Measurements from ENCODE around the gene FCN1. TPM values are rescaled to one million over a fixed set of nuclear protein-coding genes. Genes with fewer than 3 reads are reported as not detected.

Gene FCN1
- total RNA-seq, 1 donor from 2014 or later = not detected

GRCh38 chr9:134965411-134965810 lies 47.7 kb upstream of the FCN1 start:
- Mint-ChIP-seq H3K4me1 (ENCODE audit: unreplicated experiment) (no peaks in the 10 kb centered on the region), H3K27ac (ENCODE audit: unreplicated experiment) (no peak overlapping the region), H3K4me3 (ENCODE audit: unreplicated experiment) (no peak overlapping the region), H3K36me3 (ENCODE audit: low read depth, unreplicated experiment) (no peaks in the 10 kb centered on the region), H3K27me3 (ENCODE audit: unreplicated experiment) (peaks cover 4% of the 10 kb centered on the region), H3K9me3 (ENCODE audit: unreplicated experiment) (no peaks in the 10 kb centered on the region)
- no peak for TF ChIP-seq CTCF (IDR thresholded peaks at IDR 0.05; ENCODE audit: unreplicated experiment)
- DNase-seq (ENCODE audit: low spot score) = no peak

- DNase-seq (ENCODE audit: low spot score) = no peak
- Mint-ChIP-seq H3K27ac (ENCODE audit: unreplicated experiment) (no peak overlapping the region), H3K4me1 (ENCODE audit: unreplicated experiment) (no peaks in the 10 kb centered on the region), H3K4me3 (ENCODE audit: unreplicated experiment) (no peak overlapping the region), H3K36me3 (ENCODE audit: low read depth, unreplicated experiment) (no peaks in the 10 kb centered on the region), H3K9me3 (ENCODE audit: unreplicated experiment) (no peaks in the 10 kb centered on the region), H3K27me3 (ENCODE audit: unreplicated experiment) (peaks cover 2% of the 10 kb centered on the region)
- TF ChIP-seq CTCF (IDR thresholded peaks at IDR 0.05; ENCODE audit: unreplicated experiment) = no peak
These were observed 46.8 kb upstream of the FCN1 start for GRCh38 chr9:134964271-134965055.

- Mint-ChIP-seq H3K4me1 (ENCODE audit: unreplicated experiment) (no peaks in the 10 kb centered on the region), H3K9me3 (ENCODE audit: unreplicated experiment) (no peaks in the 10 kb centered on the region), H3K27me3 (ENCODE audit: unreplicated experiment) (peaks cover 2% of the 10 kb centered on the region), H3K4me3 (ENCODE audit: unreplicated experiment) (no peak overlapping the region), H3K36me3 (ENCODE audit: low read depth, unreplicated experiment) (no peaks in the 10 kb centered on the region), H3K27ac (ENCODE audit: unreplicated experiment) (no peak overlapping the region)
- DNase-seq (ENCODE audit: low spot score) = no peak
- no peak for TF ChIP-seq CTCF (IDR thresholded peaks at IDR 0.05; ENCODE audit: unreplicated experiment)
These were observed 45.8 kb upstream of the FCN1 start for GRCh38 chr9:134963546-134963945.

- H3K27me3 Mint-ChIP-seq (ENCODE audit: unreplicated experiment) = peaks cover 2% of the 10 kb centered on the region
- no peaks in the 10 kb centered on the region for H3K36me3 Mint-ChIP-seq (ENCODE audit: low read depth, unreplicated experiment)
- DNase-seq (ENCODE audit: low spot score) = no peak
- H3K4me1 Mint-ChIP-seq (ENCODE audit: unreplicated experiment) = no peaks in the 10 kb centered on the region
- no peak overlapping the region for H3K4me3 Mint-ChIP-seq (ENCODE audit: unreplicated experiment)
- no peak overlapping the region for H3K27ac Mint-ChIP-seq (ENCODE audit: unreplicated experiment)
- TF ChIP-seq CTCF (IDR thresholded peaks at IDR 0.05; ENCODE audit: unreplicated experiment) = no peak
- H3K9me3 Mint-ChIP-seq (ENCODE audit: unreplicated experiment) = no peaks in the 10 kb centered on the region
These were observed 45.3 kb upstream of the FCN1 start for GRCh38 chr9:134962973-134963364.
